ENCODE data around the gene GSTO1. TPM values are rescaled to one million over a fixed set of nuclear protein-coding genes. Genes with fewer than 3 reads are reported as not detected.

The GSTO1 gene
- total and polyA plus RNA-seq, 12 donors: 108 to 262 (median 165) TPM

- TF ChIP-seq, protein P1, sequence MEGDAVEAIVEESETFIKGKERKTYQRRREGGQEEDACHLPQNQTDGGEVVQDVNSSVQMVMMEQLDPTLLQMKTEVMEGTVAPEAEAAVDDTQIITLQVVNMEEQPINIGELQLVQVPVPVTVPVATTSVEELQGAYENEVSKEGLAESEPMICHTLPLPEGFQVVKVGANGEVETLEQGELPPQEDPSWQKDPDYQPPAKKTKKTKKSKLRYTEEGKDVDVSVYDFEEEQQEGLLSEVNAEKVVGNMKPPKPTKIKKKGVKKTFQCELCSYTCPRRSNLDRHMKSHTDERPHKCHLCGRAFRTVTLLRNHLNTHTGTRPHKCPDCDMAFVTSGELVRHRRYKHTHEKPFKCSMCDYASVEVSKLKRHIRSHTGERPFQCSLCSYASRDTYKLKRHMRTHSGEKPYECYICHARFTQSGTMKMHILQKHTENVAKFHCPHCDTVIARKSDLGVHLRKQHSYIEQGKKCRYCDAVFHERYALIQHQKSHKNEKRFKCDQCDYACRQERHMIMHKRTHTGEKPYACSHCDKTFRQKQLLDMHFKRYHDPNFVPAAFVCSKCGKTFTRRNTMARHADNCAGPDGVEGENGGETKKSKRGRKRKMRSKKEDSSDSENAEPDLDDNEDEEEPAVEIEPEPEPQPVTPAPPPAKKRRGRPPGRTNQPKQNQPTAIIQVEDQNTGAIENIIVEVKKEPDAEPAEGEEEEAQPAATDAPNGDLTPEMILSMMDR (IDR thresholded peaks at IDR 0.05): no peak
- no peak for TF ChIP-seq POLR2A (IDR thresholded peaks at IDR 0.05)
- Histone ChIP-seq H3K4me1 (replicated peaks in 1 of 2) (peaks cover 0 to 17% of the 10 kb centered on the region in 2 donors), H3K27me3 (no peaks in the 10 kb centered on the region), H3K4me3 (no peak overlapping the region), H3K27ac (peak overlapping the region in 1 of 5 donors; percentile 49), H3K9me3 (replicated peaks in 1 of 3) (no peaks in the 10 kb centered on the region), H3K36me3 (replicated peaks in 1 of 2) (no peaks in the 10 kb centered on the region)
- 49 to 56% (median 54%) methylated on average over 8 of the region's 8 CpGs for WGBS, 4 donors
- peak in 1 of 7 donors; percentile 49 for DNase-seq
- intact Hi-C loops (cut with DNase I): loop anchor here in 1 of 2 donors (5.0 kb wide), 1 partner anchor 47 kb away; the partner anchor contains the start of gene CFAP58
Measured at GRCh38 chr10:104304927-104305326, 50.2 kb downstream of the GSTO1 start.

- Histone ChIP-seq H3K36me3 (replicated peaks in 1 of 2) (peaks cover 0 to 10% of the 10 kb centered on the region in 2 donors), H3K4me1 (replicated peaks in 1 of 2) (peaks cover 6 to 21% of the 10 kb centered on the region in 2 donors), H3K27me3 (no peaks in the 10 kb centered on the region), H3K4me3 (no peak overlapping the region), H3K27ac (no peak overlapping the region), H3K9me3 (replicated peaks in 1 of 3) (no peaks in the 10 kb centered on the region)
- no peak for TF ChIP-seq POLR2A (IDR thresholded peaks at IDR 0.05)
- TF ChIP-seq, protein P1 (IDR thresholded peaks at IDR 0.05): no peak
- intact Hi-C loops (cut with DNase I): loop anchor here in 1 of 2 donors (5.0 kb wide), 1 partner anchor 45 kb away; the partner anchor contains the start of gene CFAP58
- DNase-seq: peak in 1 of 7 donors; percentile 54
- 72 to 88% (median 74%) methylated on average over 3 of the region's 3 CpGs for WGBS, 4 donors
Measured at GRCh38 chr10:104306897-104307296, 52.2 kb downstream of the GSTO1 start.

DNA sequence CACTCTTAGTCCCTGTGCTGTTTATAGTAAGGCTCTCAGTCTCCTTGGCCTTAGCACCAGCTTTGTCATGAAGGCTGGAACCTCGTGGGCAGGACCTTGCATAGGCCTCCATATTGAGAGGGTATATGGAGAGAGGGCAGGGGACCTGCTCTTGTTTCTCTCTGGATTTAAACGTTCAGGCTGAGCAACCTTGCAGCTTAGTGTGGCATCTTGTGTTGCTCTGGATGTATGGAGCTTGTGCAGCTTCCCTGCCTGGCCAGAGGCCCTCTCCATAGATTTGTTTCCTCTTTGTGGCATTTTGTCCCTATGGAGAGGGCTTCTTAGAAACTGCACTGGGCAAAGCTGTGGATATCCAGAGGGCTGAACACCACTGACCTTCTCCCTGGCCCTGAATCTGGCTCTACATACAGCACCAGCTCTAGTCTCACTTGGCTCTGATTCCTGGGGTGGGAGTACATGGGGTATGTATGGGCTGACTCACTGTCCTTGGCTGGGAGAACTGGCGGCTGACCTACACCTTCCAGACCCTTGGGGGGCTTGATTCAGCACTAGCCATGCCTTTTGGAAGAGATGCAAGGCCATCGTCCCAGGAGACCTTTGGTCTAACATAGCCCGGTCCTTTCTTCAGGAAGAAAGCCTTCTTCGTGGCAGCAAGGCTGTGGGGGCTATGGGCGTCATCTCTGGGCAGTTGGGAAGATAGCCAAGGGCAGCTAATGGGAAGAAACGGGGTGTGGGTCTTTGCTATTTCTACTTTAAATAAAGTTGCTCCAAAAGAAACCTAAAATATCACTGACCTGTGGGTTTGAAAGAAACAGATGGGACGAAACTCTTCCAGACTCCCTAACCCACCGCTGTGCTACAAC is 53.1 kb downstream of the GSTO1 start:
- peaks cover 6 to 21% of the 10 kb centered on the region in 2 donors for H3K4me1 ChIP-seq (replicated peaks in 1 of 2)
- intact Hi-C loops (cut with DNase I): loop anchor here in 1 of 2 donors (5.0 kb wide), 1 partner anchor 44 kb away; the partner anchor contains the start of gene CFAP58
- TF ChIP-seq, protein P1 (IDR thresholded peaks at IDR 0.05): no peak
- no peak for TF ChIP-seq POLR2A (IDR thresholded peaks at IDR 0.05)
- no peaks in the 10 kb centered on the region for H3K27me3 ChIP-seq
- H3K36me3 ChIP-seq (replicated peaks in 1 of 2): peaks cover 0 to 18% of the 10 kb centered on the region in 2 donors
- 56 to 68% (median 60%) methylated on average over 10 of the region's 10 CpGs for WGBS, 4 donors
- no peak overlapping the region for H3K27ac ChIP-seq
- DNase-seq: peak in 1 of 7 donors; percentile 44
- no peaks in the 10 kb centered on the region for H3K9me3 ChIP-seq (replicated peaks in 1 of 3)
- no peak overlapping the region for H3K4me3 ChIP-seq

DNA sequence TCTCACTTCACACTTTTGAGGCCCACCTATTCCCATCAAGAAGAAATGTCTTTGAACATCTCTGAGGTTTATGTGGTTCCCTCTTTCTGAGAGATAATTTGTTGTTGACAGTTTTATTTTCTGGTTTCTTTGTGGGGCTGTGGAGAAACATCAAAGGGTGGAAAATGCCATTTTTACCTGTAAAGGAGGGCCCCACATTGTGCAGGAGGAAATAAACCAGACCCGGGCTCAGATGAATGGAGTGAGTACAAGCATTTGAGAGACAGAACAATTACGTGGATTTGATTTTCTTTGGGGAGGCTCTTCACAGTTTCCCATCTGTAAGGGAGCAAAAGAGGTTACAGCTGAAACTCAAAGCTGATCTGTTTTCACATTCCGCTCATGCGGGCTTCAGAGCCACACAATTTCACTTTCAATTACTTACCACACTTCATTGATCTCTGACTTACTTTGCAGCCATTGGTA is 53.8 kb downstream of the GSTO1 start:
- intact Hi-C loops (cut with DNase I): loop anchor here in 1 of 2 donors (5.0 kb wide), 1 partner anchor 44 kb away; the partner anchor contains the start of gene CFAP58
- no peak overlapping the region for H3K27ac ChIP-seq
- H3K4me3 ChIP-seq: no peak overlapping the region
- no peaks in the 10 kb centered on the region for H3K27me3 ChIP-seq
- H3K36me3 ChIP-seq (replicated peaks in 1 of 2): peaks cover 0 to 25% of the 10 kb centered on the region in 2 donors
- DNase-seq: no peak
- H3K4me1 ChIP-seq (replicated peaks in 1 of 2): peaks cover 6 to 21% of the 10 kb centered on the region in 2 donors
- TF ChIP-seq, protein P1 (IDR thresholded peaks at IDR 0.05): no peak
- TF ChIP-seq POLR2A (IDR thresholded peaks at IDR 0.05): no peak
- H3K9me3 ChIP-seq (replicated peaks in 1 of 3): no peaks in the 10 kb centered on the region
- WGBS, 4 donors: 74 to 83% (median 82%) methylated on average over 4 of the region's 4 CpGs

Data from adrenal gland (tissue), 12 donors.